Large intestine (tissue), 3 donors: ENCODE results near the gene ABI3BP. TPM values are rescaled to one million over a fixed set of nuclear protein-coding genes. Genes with fewer than 3 reads are reported as not detected.
"Not testable (repeated sequence)": the region's sequence is repeated elsewhere in the genome, so short reads cannot be mapped to it uniquely, and the experiment has no call there.

Experiments
- DNase-seq, 2 donors: peaks; one replicate each; pipeline versions ENCODE4 v3.0.0 to v3.0.0-alpha.2; 2013
- H3K27ac ChIP-seq: one replicate; pipeline ENCODE4 v1.5.1; 2013; ENCODE audit warnings: low read length
- H3K27me3 ChIP-seq: 2 replicates; pipeline ENCODE4 v1.6.1; 2013; ENCODE audit warnings: low read length; ENCODE audit not compliant: control insufficient read depth, insufficient read depth
- H3K36me3 ChIP-seq: 2 replicates; pipeline ENCODE4 v1.6.1; 2013; ENCODE audit warnings: low read length; ENCODE audit not compliant: control insufficient read depth, insufficient read depth
- H3K4me1 ChIP-seq: one replicate; pipeline ENCODE4 v1.6.1; 2013; ENCODE audit warnings: low read length; ENCODE audit not compliant: control insufficient read depth, insufficient read depth
- H3K4me3 ChIP-seq: one replicate; pipeline ENCODE4 v1.5.1; 2013; ENCODE audit warnings: low read length
- H3K9me3 ChIP-seq: one replicate; pipeline ENCODE4 v1.6.1; 2013; ENCODE audit warnings: mild to moderate bottlenecking, low read depth, low read length, moderate library complexity; ENCODE audit not compliant: control insufficient read depth
- WGBS: methylation state at CpG from one replicate; pipeline ENCODE4 v1.1.5; 2013; ENCODE audit warnings: low lambda C conversion rate; ENCODE audit not compliant: insufficient coverage; 5-methylcytosine and 5-hydroxymethylcytosine counted together
- polyA plus RNA-seq: library from polyadenylated mRNA; unstranded; fragments of 120-200 nt; gene quantifications from one replicate; pipeline ENCODE4 v1.2.1, GENCODE V29; 2013

Gene ABI3BP
- polyA plus RNA-seq, 1 donor, result 75.9 TPM

DNA sequence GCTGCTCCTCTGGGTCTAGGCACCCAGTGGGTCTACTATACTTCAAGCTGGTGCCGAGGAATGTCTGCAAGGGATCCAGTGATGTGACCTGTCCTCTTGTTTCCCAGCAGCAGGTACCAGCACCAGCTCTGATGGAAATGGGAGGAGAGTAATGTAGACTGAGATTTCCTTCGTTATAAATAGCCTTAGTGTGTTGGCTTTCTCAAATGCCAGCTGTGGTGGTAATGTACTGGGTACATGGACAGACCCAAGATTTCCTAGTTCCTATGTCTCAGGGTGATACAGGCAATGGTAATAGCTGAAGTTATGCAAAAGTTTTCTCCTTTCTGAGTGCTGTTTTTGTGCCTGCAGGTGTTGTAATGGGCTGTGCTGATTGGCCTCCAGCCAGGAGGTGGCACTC is 33.0 kb upstream of the ABI3BP start:
- no peaks in the 10 kb centered on the region for H3K27me3 ChIP-seq
- no peak overlapping the region for H3K27ac ChIP-seq
- no peak for DNase-seq
- no peak overlapping the region for H3K4me3 ChIP-seq
- WGBS, result no CpG with 5 or more reads among the region's 2 CpGs
- H3K9me3 ChIP-seq, result no peaks in the 10 kb centered on the region
- H3K4me1 ChIP-seq, result no peaks in the 10 kb centered on the region
- no peaks in the 10 kb centered on the region for H3K36me3 ChIP-seq

DNA sequence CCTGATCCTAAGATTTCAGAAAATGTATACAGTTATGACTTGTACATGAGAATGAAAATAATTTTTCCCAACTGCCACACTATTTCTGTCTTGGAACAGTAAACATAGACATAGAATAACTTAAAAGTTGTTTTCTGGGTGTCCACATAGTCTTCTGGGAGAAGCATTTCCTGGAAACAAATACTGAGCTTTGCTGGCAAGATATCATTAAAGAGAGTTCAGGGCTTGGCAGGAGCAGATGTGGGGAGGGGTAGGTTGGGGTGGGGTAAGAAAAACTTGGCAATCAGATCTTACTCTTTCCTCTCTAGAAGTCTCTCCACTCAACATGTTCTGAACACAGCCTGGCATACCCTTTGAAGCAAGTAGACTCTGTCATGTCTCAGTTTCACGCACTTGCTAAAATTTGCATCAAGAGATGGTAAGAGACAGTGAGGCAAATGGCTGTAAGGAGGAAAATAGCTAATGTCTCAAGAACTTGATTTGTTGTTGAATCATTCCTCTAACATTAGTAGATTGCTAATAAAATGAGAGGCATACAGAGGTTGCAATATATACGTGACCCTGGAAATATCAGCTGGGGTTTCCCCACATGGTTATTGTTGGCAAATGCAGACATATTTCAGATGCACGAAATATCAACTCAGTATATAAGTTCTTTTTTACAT is 27.3 kb upstream of the ABI3BP start:
- DNase-seq, result no peak
- Histone ChIP-seq H3K36me3 (no peaks in the 10 kb centered on the region), H3K4me1 (no peaks in the 10 kb centered on the region), H3K4me3 (no peak overlapping the region), H3K27ac (no peak overlapping the region), H3K9me3 (no peaks in the 10 kb centered on the region), H3K27me3 (no peaks in the 10 kb centered on the region)
- no CpG with 5 or more reads among the region's 3 CpGs for WGBS

DNA sequence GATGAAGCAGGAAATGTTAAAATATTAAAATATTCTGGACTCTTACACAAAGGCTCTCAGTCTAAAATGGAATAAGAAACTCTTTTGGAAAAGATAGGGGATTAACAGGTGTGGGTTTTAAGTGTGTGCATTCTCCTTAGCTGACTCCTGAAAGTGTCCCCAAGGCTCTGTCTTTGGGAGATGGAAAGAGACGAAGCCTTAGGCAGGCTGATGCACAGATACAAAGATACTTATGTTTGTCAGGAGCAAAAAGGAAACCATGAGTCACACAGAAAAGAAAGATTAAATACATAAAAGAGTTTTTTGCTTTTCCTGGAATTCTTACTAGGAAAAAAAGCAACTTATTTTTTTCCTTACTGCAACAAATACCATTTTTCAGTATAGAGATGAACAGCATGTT is 23.8 kb upstream of the ABI3BP start:
- DNase-seq, result no peak
- no peaks in the 10 kb centered on the region for H3K9me3 ChIP-seq
- 50% methylated on average over 1 of the region's 1 CpG for WGBS

DNA sequence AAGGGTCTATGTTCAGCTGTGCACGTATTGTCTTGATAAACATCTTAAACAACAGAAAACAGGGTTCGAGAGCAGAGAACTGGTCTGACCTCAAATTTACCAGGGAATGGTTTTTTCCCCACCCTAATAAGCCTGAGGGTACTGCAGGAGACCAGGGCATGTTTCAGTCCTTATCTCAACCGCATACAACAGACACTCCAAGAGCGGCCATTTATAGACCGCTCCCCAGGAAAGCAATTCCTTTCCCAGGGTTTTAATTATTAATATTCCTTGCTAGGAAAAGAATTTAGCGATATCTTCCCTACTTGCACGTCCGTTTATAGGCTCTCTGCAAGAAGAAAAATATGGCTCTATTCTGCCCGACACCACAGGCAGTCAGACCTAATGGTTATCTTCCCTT is 19.1 kb upstream of the ABI3BP start:
- H3K4me3 ChIP-seq, DNase-seq, H3K9me3 ChIP-seq, H3K27me3 ChIP-seq, H3K36me3 ChIP-seq, H3K27ac ChIP-seq, H3K4me1 ChIP-seq: not testable (repeated sequence)
- WGBS, result no CpG with 5 or more reads among the region's 9 CpGs

More for the DNA sequence above, 23.8 kb upstream of the ABI3BP start:
- no peak overlapping the region for H3K27ac ChIP-seq
- no peak overlapping the region for H3K4me3 ChIP-seq
- no peaks in the 10 kb centered on the region for H3K4me1 ChIP-seq
- H3K36me3 ChIP-seq, result no peaks in the 10 kb centered on the region
- H3K27me3 ChIP-seq, result no peaks in the 10 kb centered on the region

DNA sequence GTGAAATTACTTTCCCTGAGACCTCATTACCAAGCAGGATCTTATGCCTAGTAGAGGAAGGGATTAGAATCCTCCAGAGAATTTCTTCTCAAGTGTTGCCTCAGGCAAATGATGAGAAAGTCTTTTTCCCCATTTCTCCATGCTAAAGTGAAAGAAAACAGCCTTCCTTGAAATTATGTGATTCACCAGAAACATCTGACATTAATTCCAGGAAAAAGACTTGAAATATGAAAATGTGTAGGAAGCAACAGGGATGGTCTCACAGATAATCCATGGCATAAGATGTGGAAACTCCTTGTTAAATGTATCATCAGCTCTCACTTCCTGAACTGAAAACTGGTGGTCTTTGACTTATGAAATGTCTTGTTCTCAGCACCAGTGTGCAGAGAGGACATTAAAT is 17.9 kb upstream of the ABI3BP start:
- H3K27me3 ChIP-seq, result no peaks in the 10 kb centered on the region
- no peak overlapping the region for H3K27ac ChIP-seq
- no peaks in the 10 kb centered on the region for H3K4me1 ChIP-seq
- no peak for DNase-seq
- H3K36me3 ChIP-seq, result no peaks in the 10 kb centered on the region
- H3K4me3 ChIP-seq, result no peak overlapping the region
- no peaks in the 10 kb centered on the region for H3K9me3 ChIP-seq

DNA sequence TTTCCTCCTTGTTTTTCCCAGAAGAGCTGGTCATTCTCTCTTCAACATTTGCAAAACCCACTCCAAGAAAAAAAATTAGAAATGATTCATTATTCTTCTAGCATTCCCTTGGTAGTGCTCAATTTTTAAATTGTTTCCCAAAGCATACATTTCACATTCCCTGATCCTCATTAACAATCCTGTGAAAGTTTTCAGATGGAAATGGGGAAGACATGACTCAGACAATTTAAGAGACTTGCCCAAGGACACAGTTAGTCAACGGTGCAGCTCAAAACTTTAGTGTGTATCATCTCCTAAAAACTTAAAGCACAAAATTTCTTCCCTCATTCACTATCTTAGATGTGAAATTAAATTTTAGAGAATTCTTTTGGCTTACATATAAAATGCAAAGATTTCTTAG is 17.1 kb upstream of the ABI3BP start:
- no peak for DNase-seq
- H3K27me3 ChIP-seq, result no peaks in the 10 kb centered on the region
- no CpG with 5 or more reads among the region's 1 CpG for WGBS
- H3K4me3 ChIP-seq, result no peak overlapping the region
- H3K4me1 ChIP-seq, result no peaks in the 10 kb centered on the region
- no peaks in the 10 kb centered on the region for H3K36me3 ChIP-seq
- no peaks in the 10 kb centered on the region for H3K9me3 ChIP-seq
- no peak overlapping the region for H3K27ac ChIP-seq

DNA sequence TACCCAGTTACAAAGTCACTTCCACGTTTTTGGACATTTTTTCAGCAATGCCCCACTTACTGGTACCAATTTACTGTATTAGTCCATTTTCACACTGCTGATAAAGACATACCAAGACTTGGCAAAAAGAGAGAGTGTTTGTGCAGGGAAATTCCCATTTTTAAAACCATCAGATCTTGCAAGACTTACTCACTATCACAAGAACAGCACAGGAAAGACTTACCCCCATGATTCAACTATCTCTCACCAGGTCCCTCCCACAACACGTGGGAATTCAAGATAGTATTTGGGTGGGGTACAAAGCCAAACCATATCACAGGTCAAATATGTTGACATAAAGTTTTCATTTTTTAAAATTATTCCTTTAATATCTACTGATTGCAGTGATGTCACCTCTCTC is 16.2 kb upstream of the ABI3BP start:
- H3K9me3 ChIP-seq, result no peaks in the 10 kb centered on the region
- no peaks in the 10 kb centered on the region for H3K36me3 ChIP-seq
- no peak overlapping the region for H3K27ac ChIP-seq
- H3K4me3 ChIP-seq, result no peak overlapping the region
- no peak for DNase-seq
- H3K27me3 ChIP-seq, result no peaks in the 10 kb centered on the region
- WGBS, result no CpG with 5 or more reads among the region's 2 CpGs
- H3K4me1 ChIP-seq, result no peaks in the 10 kb centered on the region

DNA sequence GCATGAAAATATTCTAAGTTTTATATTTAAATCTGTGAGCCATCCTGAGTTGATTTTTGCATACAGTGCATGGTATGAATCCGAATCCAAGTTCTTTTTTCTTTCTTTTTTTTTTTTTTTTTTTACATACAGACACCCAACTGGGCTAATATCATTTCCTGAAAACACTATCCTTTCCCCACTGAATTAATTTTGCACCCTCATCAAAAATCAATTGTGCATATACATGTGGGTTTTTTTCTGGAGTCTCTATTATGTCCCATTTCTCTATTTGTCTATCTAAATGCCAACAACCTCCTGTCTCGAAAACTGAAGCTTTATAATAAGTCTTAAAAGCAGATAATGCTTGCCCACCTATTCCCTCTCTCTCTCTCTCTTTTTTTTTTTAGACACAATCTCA is 5.9 kb upstream of the ABI3BP start:
- no peaks in the 10 kb centered on the region for H3K27me3 ChIP-seq
- no peaks in the 10 kb centered on the region for H3K4me1 ChIP-seq
- no peak for DNase-seq
- 100% methylated on average over 2 of the region's 2 CpGs for WGBS
- H3K9me3 ChIP-seq, result no peaks in the 10 kb centered on the region
- no peak overlapping the region for H3K4me3 ChIP-seq
- H3K36me3 ChIP-seq, result no peaks in the 10 kb centered on the region
- no peak overlapping the region for H3K27ac ChIP-seq

DNA sequence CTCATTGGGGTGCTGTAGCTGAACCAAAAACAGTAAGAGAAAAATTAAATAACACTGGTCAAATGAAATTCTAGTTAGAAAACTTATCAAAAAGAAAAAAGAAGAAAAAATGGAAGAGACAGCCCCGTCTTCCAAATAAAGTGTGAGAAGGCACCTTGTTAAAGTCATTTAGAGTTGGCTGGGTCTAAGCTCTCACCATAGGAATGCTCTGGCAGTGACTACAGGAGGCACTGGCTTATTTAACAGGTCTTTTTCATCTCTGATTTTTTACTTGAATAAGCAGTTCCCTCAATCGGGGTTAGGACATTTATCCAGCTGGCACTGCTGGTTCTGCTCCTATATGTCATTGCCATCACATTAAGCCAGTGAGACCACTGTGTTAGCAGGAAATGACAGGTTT is 1.6 kb upstream of the ABI3BP start:
- H3K27ac ChIP-seq, result no peak overlapping the region
- no peak overlapping the region for H3K4me3 ChIP-seq
- no peaks in the 10 kb centered on the region for H3K27me3 ChIP-seq
- no peaks in the 10 kb centered on the region for H3K9me3 ChIP-seq
- no peak for DNase-seq
- H3K36me3 ChIP-seq, result no peaks in the 10 kb centered on the region
- no CpG with 5 or more reads among the region's 2 CpGs for WGBS
- H3K4me1 ChIP-seq, result no peaks in the 10 kb centered on the region

DNA sequence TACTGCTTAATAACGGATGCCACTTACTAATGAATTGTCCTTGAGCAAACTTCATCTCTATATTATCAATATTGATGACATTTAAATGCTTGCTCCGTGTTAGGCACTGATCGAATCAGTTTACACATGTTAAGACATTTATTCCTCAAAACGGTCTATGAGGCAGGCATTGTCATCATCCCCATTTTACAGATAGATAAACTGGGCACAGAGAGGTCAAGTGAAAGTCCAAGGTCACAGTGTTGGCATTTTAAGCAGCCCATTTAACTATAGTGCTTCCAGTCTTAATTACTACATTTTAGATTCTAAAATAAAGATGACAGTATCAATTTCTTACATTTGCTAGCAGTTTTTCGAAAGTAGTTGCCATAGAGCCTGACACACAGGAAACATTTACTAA is 966 bp upstream of the ABI3BP start:
- Histone ChIP-seq H3K9me3 (no peaks in the 10 kb centered on the region), H3K4me1 (no peaks in the 10 kb centered on the region), H3K27me3 (no peaks in the 10 kb centered on the region), H3K4me3 (no peak overlapping the region), H3K36me3 (no peaks in the 10 kb centered on the region), H3K27ac (no peak overlapping the region)
- DNase-seq, result no peak
- WGBS, result 88% methylated on average over 1 of the region's 5 CpGs

DNA sequence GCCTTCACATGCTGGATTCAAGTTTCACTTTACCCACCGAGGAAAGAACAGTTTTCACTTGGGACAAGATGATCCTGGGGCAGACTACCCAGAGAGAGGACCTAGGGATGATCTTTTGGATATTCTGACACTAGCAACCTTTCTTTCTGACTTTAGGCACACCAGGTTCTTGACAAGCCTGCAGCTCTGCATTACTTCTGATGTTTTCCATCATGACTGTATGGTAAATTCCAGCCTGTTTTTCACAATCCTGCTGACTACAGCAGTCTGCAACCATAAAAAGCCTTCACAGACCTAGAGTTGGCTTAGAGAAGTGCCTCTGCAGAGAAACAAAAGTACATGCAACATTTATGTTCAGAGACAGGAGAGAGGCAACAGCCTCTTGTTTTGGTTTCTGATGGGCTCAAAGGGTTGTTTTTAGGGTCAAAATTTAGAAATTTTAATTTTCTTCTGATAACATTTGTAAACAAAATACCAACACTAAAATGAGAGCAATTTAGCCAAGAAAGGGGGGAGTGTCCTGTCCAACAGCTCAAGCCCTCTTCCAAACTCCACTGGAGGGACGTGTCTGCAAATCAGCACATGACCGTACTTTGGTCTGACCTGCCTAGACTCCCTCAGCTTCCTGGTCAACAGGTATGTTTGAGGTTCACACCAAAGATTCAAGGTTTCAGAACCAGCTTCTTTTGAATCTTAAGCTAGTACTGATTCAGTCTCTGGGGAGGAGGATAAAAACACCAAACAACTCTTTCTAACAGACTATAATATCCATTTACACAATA is 799 bp downstream of the ABI3BP start:
- 22% methylated on average over 1 of the region's 3 CpGs for WGBS
- H3K4me3 ChIP-seq, result peak overlapping the region; percentile 52
- no peaks in the 10 kb centered on the region for H3K36me3 ChIP-seq
- DNase-seq, result peak; percentile 53 to 85
- peak overlapping the region; percentile 85 for H3K27ac ChIP-seq
- no peaks in the 10 kb centered on the region for H3K9me3 ChIP-seq
- H3K4me1 ChIP-seq, result no peaks in the 10 kb centered on the region
- no peaks in the 10 kb centered on the region for H3K27me3 ChIP-seq
